SK-N-SH treated with all-trans-retinoic acid at 6 μM for 48 hours (cell line): ENCODE measurements around the gene THAP7.
"Not testable (repeated sequence)": the region's sequence is repeated elsewhere in the genome, so short reads cannot be mapped to it uniquely, and the experiment has no call there.

Experiments used
- ATAC-seq: fragments of 200-7000 bp; cut with Tn5 transposase; 3 replicates; pipeline ENCODE4 v1.9.1; 2020; ENCODE audit warnings: mild to moderate bottlenecking, moderate library complexity
- ARNTL ChIP-seq: fragments of 450-650 bp; formaldehyde crosslinking; IDR thresholded peaks from 2 replicates; pipeline ENCODE4 v1.5.0; 2020; ENCODE audit warnings: low read depth, mild to moderate bottlenecking, moderate library complexity, borderline replicate concordance
- BACH2 ChIP-seq: fragments of 250-450 bp; sonication (Bioruptor Pico); IDR thresholded peaks from 2 replicates; pipeline ENCODE4 v1.9.0; 2021; ENCODE audit warnings: mild to moderate bottlenecking, borderline replicate concordance
- CSDC2 ChIP-seq: fragments of 250-450 bp; sonication (Bioruptor Pico); IDR thresholded peaks from 2 replicates; pipeline ENCODE4 v1.5.0; 2020; ENCODE audit warnings: mild to moderate bottlenecking, moderate library complexity
- GLIS3 ChIP-seq: fragments of 250-450 bp; sonication (Bioruptor Pico); IDR thresholded peaks from 2 replicates; pipeline ENCODE4 v1.5.0; 2020; ENCODE audit warnings: mild to moderate bottlenecking, moderate library complexity
- ISL1 ChIP-seq: fragments of 250-450 bp; sonication (Bioruptor Pico); IDR thresholded peaks from 2 replicates; pipeline ENCODE4 v2.1.2; 2022; ENCODE audit warnings: mild to moderate bottlenecking, moderate library complexity
- RARB ChIP-seq: fragments of 250-450 bp; sonication (Bioruptor Pico); IDR thresholded peaks from 2 replicates; pipeline ENCODE4 v1.8.0; 2021; ENCODE audit warnings: mild to moderate bottlenecking, moderate library complexity
- SNAI2 ChIP-seq: fragments of 250-450 bp; sonication (Bioruptor Pico); IDR thresholded peaks from 2 replicates; pipeline ENCODE4 v1.5.0; 2020; ENCODE audit warnings: mild to moderate bottlenecking, moderate library complexity
- TCF4 ChIP-seq: fragments of 250-450 bp; sonication (Bioruptor Pico); IDR thresholded peaks from 2 replicates; pipeline ENCODE4 v1.8.0; 2021; ENCODE audit warnings: mild to moderate bottlenecking, moderate library complexity, borderline replicate concordance
- TOX ChIP-seq: fragments of 250-450 bp; sonication (Bioruptor Pico); IDR thresholded peaks from 2 replicates; pipeline ENCODE4 v1.8.0; 2021; ENCODE audit warnings: mild to moderate bottlenecking, moderate library complexity, borderline replicate concordance
- ZFP30 ChIP-seq: fragments of 450-650 bp; formaldehyde crosslinking; IDR thresholded peaks from 2 replicates; pipeline ENCODE4 v1.5.0; 2022; ENCODE audit warnings: mild to moderate bottlenecking, moderate library complexity
- ZNF565 ChIP-seq: fragments of 450-650 bp; formaldehyde crosslinking; conservative IDR thresholded peaks from 2 replicates; pipeline ENCODE4 v1.5.0; 2020; ENCODE audit warnings: low read depth, mild to moderate bottlenecking, moderate library complexity
- ZNF70 ChIP-seq: fragments of 450-650 bp; formaldehyde crosslinking; IDR thresholded peaks from 2 replicates; pipeline ENCODE4 v1.5.0; 2020; ENCODE audit warnings: mild to moderate bottlenecking, moderate library complexity
- TF ChIP-seq, protein P1 (sequence below): fragments of 250-450 bp; sonication (Bioruptor Pico); IDR thresholded peaks from 2 replicates; pipeline ENCODE4 v1.5.1; 2020; ENCODE audit warnings: low read depth, mild to moderate bottlenecking, moderate library complexity
- TF ChIP-seq, protein P2 (sequence below): fragments of 250-450 bp; sonication (Bioruptor Pico); IDR thresholded peaks from 2 replicates; pipeline ENCODE4 v1.8.0; 2020; ENCODE audit warnings: mild to moderate bottlenecking, moderate library complexity, borderline replicate concordance
- TF ChIP-seq, protein P3 (sequence below): fragments of 250-450 bp; sonication (Bioruptor Pico); IDR thresholded peaks from 2 replicates; pipeline ENCODE4 v1.5.1; 2021; ENCODE audit warnings: mild to moderate bottlenecking, moderate library complexity
- TF ChIP-seq, protein P4 (sequence below): fragments of 250-450 bp; sonication (Bioruptor Pico); IDR thresholded peaks from 2 replicates; pipeline ENCODE4 v1.8.0; 2021; ENCODE audit warnings: low read depth, mild to moderate bottlenecking, moderate library complexity, borderline replicate concordance
- TF ChIP-seq, protein P5 (sequence below): fragments of 250-450 bp; sonication (Bioruptor Pico); IDR thresholded peaks from 2 replicates; pipeline ENCODE4 v1.5.0; 2020; ENCODE audit warnings: mild to moderate bottlenecking, moderate library complexity

THAP7 gene, protein sequence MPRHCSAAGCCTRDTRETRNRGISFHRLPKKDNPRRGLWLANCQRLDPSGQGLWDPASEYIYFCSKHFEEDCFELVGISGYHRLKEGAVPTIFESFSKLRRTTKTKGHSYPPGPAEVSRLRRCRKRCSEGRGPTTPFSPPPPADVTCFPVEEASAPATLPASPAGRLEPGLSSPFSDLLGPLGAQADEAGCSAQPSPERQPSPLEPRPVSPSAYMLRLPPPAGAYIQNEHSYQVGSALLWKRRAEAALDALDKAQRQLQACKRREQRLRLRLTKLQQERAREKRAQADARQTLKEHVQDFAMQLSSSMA

DNA sequence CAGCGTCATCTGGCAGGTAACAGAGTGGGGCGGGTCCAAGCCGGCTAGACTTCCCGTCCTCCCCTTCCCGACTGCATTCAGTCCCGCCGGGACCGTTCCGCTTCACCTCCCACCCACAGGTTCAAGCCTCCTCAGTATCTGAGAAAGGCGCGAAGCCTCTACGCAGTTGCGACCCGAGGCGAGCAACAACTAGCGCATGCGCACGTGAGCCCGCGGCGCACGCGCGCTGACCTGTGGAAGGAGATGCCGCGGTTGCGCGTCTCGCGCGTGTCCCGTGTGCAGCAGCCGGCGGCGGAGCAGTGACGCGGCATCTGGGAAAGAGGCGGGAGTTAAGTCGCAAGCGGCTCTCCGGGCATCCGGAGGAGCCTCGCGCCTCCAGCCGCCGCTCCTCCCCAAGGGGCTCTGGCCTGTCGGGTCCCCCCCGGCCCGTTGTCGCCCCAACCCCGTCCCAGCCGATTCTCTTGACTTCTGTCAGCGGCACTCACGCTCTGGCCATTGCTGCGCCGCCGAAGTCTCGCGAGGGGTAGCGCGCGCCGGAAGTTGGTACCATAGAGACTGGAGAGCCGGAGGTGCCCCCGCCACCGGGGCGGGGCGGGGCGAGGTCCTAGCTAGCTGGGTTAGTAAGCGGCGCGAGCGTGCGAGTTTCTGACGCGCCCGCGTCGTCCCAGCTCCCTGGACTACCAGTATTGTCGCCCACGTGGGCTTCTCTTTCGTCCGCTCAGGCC lies at the start of gene THAP7:
Gene THAP7 (minus strand): TSS at position 518 of the 725 bp plus-strand sequence. CDS start 207 bp downstream, at position 311.
- peak; percentile 92 for ATAC-seq
- TF ChIP-seq RARB = no peak
- no peak for TF ChIP-seq ZFP30
- TF ChIP-seq, protein P1, sequence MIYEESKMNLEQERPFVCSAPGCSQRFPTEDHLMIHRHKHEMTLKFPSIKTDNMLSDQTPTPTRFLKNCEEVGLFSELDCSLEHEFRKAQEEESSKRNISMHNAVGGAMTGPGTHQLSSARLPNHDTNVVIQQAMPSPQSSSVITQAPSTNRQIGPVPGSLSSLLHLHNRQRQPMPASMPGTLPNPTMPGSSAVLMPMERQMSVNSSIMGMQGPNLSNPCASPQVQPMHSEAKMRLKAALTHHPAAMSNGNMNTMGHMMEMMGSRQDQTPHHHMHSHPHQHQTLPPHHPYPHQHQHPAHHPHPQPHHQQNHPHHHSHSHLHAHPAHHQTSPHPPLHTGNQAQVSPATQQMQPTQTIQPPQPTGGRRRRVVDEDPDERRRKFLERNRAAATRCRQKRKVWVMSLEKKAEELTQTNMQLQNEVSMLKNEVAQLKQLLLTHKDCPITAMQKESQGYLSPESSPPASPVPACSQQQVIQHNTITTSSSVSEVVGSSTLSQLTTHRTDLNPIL = no peak
- TF ChIP-seq, protein P2, sequence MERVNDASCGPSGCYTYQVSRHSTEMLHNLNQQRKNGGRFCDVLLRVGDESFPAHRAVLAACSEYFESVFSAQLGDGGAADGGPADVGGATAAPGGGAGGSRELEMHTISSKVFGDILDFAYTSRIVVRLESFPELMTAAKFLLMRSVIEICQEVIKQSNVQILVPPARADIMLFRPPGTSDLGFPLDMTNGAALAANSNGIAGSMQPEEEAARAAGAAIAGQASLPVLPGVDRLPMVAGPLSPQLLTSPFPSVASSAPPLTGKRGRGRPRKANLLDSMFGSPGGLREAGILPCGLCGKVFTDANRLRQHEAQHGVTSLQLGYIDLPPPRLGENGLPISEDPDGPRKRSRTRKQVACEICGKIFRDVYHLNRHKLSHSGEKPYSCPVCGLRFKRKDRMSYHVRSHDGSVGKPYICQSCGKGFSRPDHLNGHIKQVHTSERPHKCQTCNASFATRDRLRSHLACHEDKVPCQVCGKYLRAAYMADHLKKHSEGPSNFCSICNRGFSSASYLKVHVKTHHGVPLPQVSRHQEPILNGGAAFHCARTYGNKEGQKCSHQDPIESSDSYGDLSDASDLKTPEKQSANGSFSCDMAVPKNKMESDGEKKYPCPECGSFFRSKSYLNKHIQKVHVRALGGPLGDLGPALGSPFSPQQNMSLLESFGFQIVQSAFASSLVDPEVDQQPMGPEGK (CRISPR knock-in tag) = 0 out of 2 replicates have a peak, but pooled peaks have one; percentile 51
- no peak for TF ChIP-seq TOX (CRISPR knock-in tag)
- no peak for TF ChIP-seq ARNTL
- 0 out of 2 replicates have a peak, but pooled peaks have one; percentile 11 for TF ChIP-seq GLIS3 (CRISPR knock-in tag)
- peak; percentile 10; the same call in 1 of the 2 replicates for TF ChIP-seq TCF4 (CRISPR knock-in tag)

DNA sequence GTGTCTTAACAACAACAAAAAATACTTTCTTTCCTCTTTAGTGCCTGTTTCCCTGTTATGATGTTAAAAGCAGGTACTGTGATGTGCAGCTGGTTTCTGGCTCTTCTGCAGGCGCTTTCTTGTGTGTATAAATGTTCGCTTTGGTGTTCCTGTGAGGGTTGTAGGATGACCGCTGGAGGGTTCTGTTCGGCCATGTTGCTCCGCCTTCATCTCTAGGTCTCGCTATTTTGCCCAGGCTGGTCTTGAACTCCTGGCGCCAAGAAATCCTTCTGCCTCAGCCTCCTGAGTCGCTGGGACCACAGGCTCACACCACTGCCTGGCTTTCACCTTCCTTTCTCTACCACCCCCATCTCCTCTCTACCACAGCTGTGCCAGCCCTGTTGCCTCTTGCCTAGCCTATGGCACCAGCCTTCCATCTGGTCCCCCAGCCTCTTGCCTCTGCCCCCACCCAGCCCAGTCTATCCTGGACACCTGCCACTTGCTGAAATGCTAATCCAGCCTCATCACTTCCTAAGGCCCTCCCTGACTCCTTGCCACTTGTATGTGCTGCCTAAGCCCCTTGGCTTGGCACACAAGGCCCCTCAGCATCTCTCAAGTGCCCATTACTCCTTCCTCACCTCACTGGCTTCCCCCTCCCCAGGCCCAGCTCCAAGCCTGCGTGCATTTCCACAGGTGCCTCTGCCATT lies 49.4 kb upstream of the THAP7 start:
- ATAC-seq = no peak
- TF ChIP-seq ZFP30 = no peak
- TF ChIP-seq, protein P3, sequence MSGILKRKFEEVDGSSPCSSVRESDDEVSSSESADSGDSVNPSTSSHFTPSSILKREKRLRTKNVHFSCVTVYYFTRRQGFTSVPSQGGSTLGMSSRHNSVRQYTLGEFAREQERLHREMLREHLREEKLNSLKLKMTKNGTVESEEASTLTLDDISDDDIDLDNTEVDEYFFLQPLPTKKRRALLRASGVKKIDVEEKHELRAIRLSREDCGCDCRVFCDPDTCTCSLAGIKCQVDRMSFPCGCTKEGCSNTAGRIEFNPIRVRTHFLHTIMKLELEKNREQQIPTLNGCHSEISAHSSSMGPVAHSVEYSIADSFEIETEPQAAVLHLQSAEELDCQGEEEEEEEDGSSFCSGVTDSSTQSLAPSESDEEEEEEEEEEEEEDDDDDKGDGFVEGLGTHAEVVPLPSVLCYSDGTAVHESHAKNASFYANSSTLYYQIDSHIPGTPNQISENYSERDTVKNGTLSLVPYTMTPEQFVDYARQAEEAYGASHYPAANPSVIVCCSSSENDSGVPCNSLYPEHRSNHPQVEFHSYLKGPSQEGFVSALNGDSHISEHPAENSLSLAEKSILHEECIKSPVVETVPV = no peak
- TF ChIP-seq CSDC2 (CRISPR knock-in tag) = no peak
- TF ChIP-seq SNAI2 (CRISPR knock-in tag) = no peak
- no peak for TF ChIP-seq ISL1 (CRISPR knock-in tag)
- TF ChIP-seq ZNF70 (CRISPR knock-in tag) = no peak
- TF ChIP-seq ZNF565 (CRISPR knock-in tag) = no peak
- TF ChIP-seq, protein P4, sequence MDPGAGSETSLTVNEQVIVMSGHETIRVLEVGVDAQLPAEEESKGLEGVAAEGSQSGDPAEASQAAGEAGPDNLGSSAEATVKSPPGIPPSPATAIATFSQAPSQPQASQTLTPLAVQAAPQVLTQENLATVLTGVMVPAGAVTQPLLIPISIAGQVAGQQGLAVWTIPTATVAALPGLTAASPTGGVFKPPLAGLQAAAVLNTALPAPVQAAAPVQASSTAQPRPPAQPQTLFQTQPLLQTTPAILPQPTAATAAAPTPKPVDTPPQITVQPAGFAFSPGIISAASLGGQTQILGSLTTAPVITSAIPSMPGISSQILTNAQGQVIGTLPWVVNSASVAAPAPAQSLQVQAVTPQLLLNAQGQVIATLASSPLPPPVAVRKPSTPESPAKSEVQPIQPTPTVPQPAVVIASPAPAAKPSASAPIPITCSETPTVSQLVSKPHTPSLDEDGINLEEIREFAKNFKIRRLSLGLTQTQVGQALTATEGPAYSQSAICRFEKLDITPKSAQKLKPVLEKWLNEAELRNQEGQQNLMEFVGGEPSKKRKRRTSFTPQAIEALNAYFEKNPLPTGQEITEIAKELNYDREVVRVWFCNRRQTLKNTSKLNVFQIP = no peak
- no peak for TF ChIP-seq BACH2
- TF ChIP-seq, protein P2 (CRISPR knock-in tag) = no peak
- TF ChIP-seq, protein P5, sequence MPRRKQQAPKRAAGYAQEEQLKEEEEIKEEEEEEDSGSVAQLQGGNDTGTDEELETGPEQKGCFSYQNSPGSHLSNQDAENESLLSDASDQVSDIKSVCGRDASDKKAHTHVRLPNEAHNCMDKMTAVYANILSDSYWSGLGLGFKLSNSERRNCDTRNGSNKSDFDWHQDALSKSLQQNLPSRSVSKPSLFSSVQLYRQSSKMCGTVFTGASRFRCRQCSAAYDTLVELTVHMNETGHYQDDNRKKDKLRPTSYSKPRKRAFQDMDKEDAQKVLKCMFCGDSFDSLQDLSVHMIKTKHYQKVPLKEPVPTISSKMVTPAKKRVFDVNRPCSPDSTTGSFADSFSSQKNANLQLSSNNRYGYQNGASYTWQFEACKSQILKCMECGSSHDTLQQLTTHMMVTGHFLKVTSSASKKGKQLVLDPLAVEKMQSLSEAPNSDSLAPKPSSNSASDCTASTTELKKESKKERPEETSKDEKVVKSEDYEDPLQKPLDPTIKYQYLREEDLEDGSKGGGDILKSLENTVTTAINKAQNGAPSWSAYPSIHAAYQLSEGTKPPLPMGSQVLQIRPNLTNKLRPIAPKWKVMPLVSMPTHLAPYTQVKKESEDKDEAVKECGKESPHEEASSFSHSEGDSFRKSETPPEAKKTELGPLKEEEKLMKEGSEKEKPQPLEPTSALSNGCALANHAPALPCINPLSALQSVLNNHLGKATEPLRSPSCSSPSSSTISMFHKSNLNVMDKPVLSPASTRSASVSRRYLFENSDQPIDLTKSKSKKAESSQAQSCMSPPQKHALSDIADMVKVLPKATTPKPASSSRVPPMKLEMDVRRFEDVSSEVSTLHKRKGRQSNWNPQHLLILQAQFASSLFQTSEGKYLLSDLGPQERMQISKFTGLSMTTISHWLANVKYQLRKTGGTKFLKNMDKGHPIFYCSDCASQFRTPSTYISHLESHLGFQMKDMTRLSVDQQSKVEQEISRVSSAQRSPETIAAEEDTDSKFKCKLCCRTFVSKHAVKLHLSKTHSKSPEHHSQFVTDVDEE (CRISPR knock-in tag) = no peak
- no peak for TF ChIP-seq ARNTL

DNA sequence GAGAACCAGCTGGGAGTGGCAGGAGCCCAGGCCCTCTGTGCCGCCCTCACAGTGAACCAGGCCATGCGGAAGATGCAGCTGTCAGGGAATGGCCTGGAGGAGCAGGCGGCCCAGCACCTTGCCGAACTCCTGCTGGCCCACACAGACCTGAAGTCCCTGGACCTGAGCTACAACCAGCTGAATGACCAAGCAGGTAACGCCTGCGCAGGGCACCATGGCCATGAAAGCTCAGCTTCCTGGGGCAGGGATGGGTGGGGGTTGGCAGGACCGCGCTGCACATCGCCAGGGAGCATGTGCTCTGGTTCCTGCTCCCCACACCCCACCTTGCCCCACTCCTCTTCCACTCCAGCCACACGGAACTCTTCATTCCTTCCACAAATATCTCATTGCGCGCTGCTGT lies 47.0 kb upstream of the THAP7 start:
- not testable (repeated sequence) for ATAC-seq

DNA sequence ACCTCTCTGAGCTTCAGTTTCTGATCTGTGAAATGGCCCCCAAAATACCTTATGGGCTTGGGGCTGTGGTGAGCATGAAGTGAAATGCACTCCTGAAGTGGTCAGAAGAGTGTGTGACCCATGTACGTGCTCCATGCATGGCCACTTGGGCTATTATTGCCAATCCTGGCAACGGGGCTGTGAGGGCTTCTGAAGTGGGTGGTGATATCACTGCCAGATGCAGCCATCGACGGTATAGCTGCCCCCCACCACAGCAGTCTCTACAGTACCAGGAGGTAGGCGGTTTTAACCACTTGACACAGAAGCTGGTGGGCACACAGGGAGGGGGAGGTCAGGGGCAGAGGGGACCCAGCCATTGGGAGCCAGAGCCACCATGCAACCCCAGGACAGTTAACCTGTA lies 46.5 kb upstream of the THAP7 start:
- not testable (repeated sequence) for ATAC-seq
